H9 (cell line): ENCODE measurements around the gene EDEM1. TPM values are rescaled to one million over a fixed set of nuclear protein-coding genes. Genes with fewer than 3 reads are reported as not detected.

ENCODE experiments used
- DNase-seq: peaks from one replicate; pipeline ENCODE4 v3.0.0-alpha.2; 2017
- H2AFZ ChIP-seq: one replicate; pipeline ENCODE4 v1.6.1; 2013; ENCODE audit warnings: mild to moderate bottlenecking, low read length, control low read depth, moderate library complexity
- H2AK5ac ChIP-seq: 2 replicates; pipeline ENCODE4 v1.6.1; 2013; ENCODE audit warnings: low read length, control low read depth, mixed read lengths; ENCODE audit not compliant: insufficient read length
- H2BK120ac ChIP-seq: one replicate; pipeline ENCODE4 v1.6.1; 2013; ENCODE audit warnings: low read depth, mild to moderate bottlenecking, low read length, control low read depth, inconsistent platforms; ENCODE audit not compliant: poor library complexity, severe bottlenecking
- H2BK12ac ChIP-seq: 2 replicates; pipeline ENCODE4 v1.6.1; 2013; ENCODE audit warnings: low read length, control low read depth, mixed read lengths, low read depth; ENCODE audit not compliant: insufficient read length
- H2BK15ac ChIP-seq: 2 replicates; pipeline ENCODE4 v1.6.1; 2013; ENCODE audit warnings: low read depth, low read length, control low read depth
- H2BK20ac ChIP-seq: one replicate; pipeline ENCODE4 v1.6.1; 2013; ENCODE audit warnings: low read depth, mild to moderate bottlenecking, low read length, control low read depth, inconsistent platforms; ENCODE audit not compliant: poor library complexity, severe bottlenecking
- H2BK5ac ChIP-seq: 2 replicates; pipeline ENCODE4 v1.6.1; 2013; ENCODE audit warnings: low read length, control low read depth, mixed read lengths; ENCODE audit not compliant: insufficient read length
- H3K14ac ChIP-seq: 2 replicates; pipeline ENCODE4 v1.6.1; 2013; ENCODE audit warnings: low read length, control low read depth; ENCODE audit not compliant: insufficient read depth
- H3K18ac ChIP-seq: 2 replicates; pipeline ENCODE4 v1.6.1; 2013; ENCODE audit warnings: low read depth, mild to moderate bottlenecking, mixed read lengths, low read length, control low read depth; ENCODE audit not compliant: insufficient read length
- H3K23ac ChIP-seq: 2 replicates; pipeline ENCODE4 v1.6.1; 2013; ENCODE audit warnings: low read length, control low read depth, mixed read lengths, low read depth; ENCODE audit not compliant: insufficient read length
- H3K23me2 ChIP-seq: 2 replicates; pipeline ENCODE4 v1.6.1; 2013; ENCODE audit warnings: low read depth, mild to moderate bottlenecking, mixed read lengths, low read length, control low read depth; ENCODE audit not compliant: insufficient read length, poor library complexity, severe bottlenecking
- H3K27ac ChIP-seq: 2 replicates; pipeline ENCODE4 v1.5.1; 2013; ENCODE audit warnings: low read length, control low read depth, mixed read lengths, low read depth; ENCODE audit not compliant: insufficient read length
- H3K27me3 ChIP-seq: 2 replicates; pipeline ENCODE4 v1.6.1; 2013; ENCODE audit warnings: low read length, control low read depth, inconsistent platforms; ENCODE audit not compliant: insufficient read depth
- H3K4ac ChIP-seq: 2 replicates; pipeline ENCODE4 v1.6.1; 2013; ENCODE audit warnings: low read depth, mild to moderate bottlenecking, control low read depth, inconsistent platforms, low read length, moderate library complexity
- H3K4me1 ChIP-seq: 2 replicates; pipeline ENCODE4 v1.6.1; 2013; ENCODE audit warnings: low read length, control low read depth, inconsistent platforms; ENCODE audit not compliant: insufficient read depth
- H3K4me2 ChIP-seq: 2 replicates; pipeline ENCODE4 v1.6.1; 2013; ENCODE audit warnings: low read length, control low read depth, mixed read lengths; ENCODE audit not compliant: insufficient read length, insufficient read depth
- H3K56ac ChIP-seq: 2 replicates; pipeline ENCODE4 v1.6.1; 2013; ENCODE audit warnings: low read depth, mild to moderate bottlenecking, mixed read lengths, low read length, control low read depth; ENCODE audit not compliant: insufficient read length
- H3K79me1 ChIP-seq: 2 replicates; pipeline ENCODE4 v1.6.1; 2013; ENCODE audit warnings: low read depth, mild to moderate bottlenecking, moderate library complexity, low read length, control low read depth, inconsistent platforms; ENCODE audit not compliant: insufficient read depth, poor library complexity, severe bottlenecking
- H3K79me2 ChIP-seq: 2 replicates; pipeline ENCODE4 v1.6.1; 2013; ENCODE audit warnings: low read length, control low read depth, inconsistent platforms; ENCODE audit not compliant: insufficient read depth
- H3K9ac ChIP-seq: 2 replicates; pipeline ENCODE4 v1.6.1; 2013; ENCODE audit warnings: low read length, control low read depth, mixed read lengths; ENCODE audit not compliant: insufficient read length; ENCODE audit errors: extremely low read depth
- H3K9me3 ChIP-seq: one replicate; pipeline ENCODE4 v1.6.1; 2013; ENCODE audit warnings: low read depth, low read length, inconsistent platforms; ENCODE audit not compliant: control insufficient read depth
- H3T11ph ChIP-seq: one replicate; pipeline ENCODE4 v1.6.1; 2013; ENCODE audit warnings: mild to moderate bottlenecking, low read length, control low read depth, inconsistent platforms
- H4K20me1 ChIP-seq: one replicate; pipeline ENCODE4 v1.6.1; 2013; ENCODE audit not compliant: control insufficient read depth, insufficient read length, insufficient read depth
- H4K5ac ChIP-seq: 2 replicates; pipeline ENCODE4 v1.6.1; 2013; ENCODE audit warnings: low read depth, mild to moderate bottlenecking, mixed read lengths, low read length, control low read depth; ENCODE audit not compliant: insufficient read length
- H4K8ac ChIP-seq: replicated peaks from 2 replicates; pipeline ENCODE4 v1.6.1; 2013; ENCODE audit warnings: low read length, control low read depth, mixed read lengths, low read depth; ENCODE audit not compliant: insufficient read length
- H4K91ac ChIP-seq: 2 replicates; pipeline ENCODE4 v1.6.1; 2013; ENCODE audit warnings: low read depth, mild to moderate bottlenecking, moderate library complexity, mixed read lengths, low read length, control low read depth; ENCODE audit not compliant: insufficient read length
- H3K27ac Mint-ChIP-seq, 3 experiments: 2 replicates in 2 of 3; 3 replicates in 1 of 3; pipeline ENCODE4 v1.8.0; 2020 to 2021; ENCODE audit warnings: mixed read lengths in 3 of 3, mild to moderate bottlenecking in 1 of 3, moderate library complexity in 1 of 3
- H3K27me3 Mint-ChIP-seq: 2 replicates; pipeline ENCODE4 v1.8.0; 2021; ENCODE audit warnings: low read depth, mild to moderate bottlenecking, moderate library complexity, mixed read lengths
- H3K36me3 Mint-ChIP-seq, 3 experiments: 2 replicates in 2 of 3; 3 replicates in 1 of 3; pipeline ENCODE4 v1.8.0; 2020 to 2021; ENCODE audit warnings: low read depth in 3 of 3, mixed read lengths in 3 of 3; ENCODE audit not compliant: insufficient read depth in 1 of 3
- H3K4me1 Mint-ChIP-seq, 2 experiments: 2 replicates each; pipeline ENCODE4 v1.8.0; 2020; ENCODE audit warnings: mixed read lengths in 2 of 2
- H3K4me3 Mint-ChIP-seq, 2 experiments: 2 replicates in 1 of 2; 3 replicates in 1 of 2; pipeline ENCODE4 v1.8.0; 2020 to 2021; ENCODE audit warnings: mild to moderate bottlenecking in 2 of 2, mixed read lengths in 2 of 2, moderate library complexity in 1 of 2
- H3K9me3 Mint-ChIP-seq, 2 experiments: 2 replicates in 1 of 2; 3 replicates in 1 of 2; pipeline ENCODE4 v1.8.0; 2020; ENCODE audit warnings: mild to moderate bottlenecking in 2 of 2, mixed read lengths in 2 of 2, moderate library complexity in 1 of 2
- CTCF ChIP-seq: fragments of 200-600 bp; sonication (generic); conservative IDR thresholded peaks from 3 replicates; pipeline ENCODE4 v1.8.0; 2021; ENCODE audit warnings: antibody characterized with exemption, mild to moderate bottlenecking
- WGBS: extraction: QIAGEN DNeasy Blood & Tissue Kit; methylation state at CpG from one replicate; pipeline ENCODE4 v1.1.7; 2013; ENCODE audit warnings: missing lambda C conversion rate, low lambda C conversion rate, mixed read lengths; ENCODE audit not compliant: insufficient read length; ENCODE audit errors: extremely low coverage; 5-methylcytosine and 5-hydroxymethylcytosine counted together
- total RNA-seq: library from RNA; stranded (reverse); gene quantifications from 2 replicates; pipeline ENCODE4 v1.2.1, GENCODE V29; 2021

Gene EDEM1
- total RNA-seq, 1 experiment from 2014 or later: 11.7 TPM

GRCh38 chr3:5219216-5219615, 31.7 kb downstream of the EDEM1 start:
- Histone ChIP-seq H3K4ac (no peak overlapping the region), H4K91ac (no peak overlapping the region), H2AK5ac (no peak overlapping the region), H2BK15ac (no peak overlapping the region), H3K23ac (no peak overlapping the region), H2AFZ (no peak overlapping the region), H3K79me2 (no peaks in the 10 kb centered on the region), H2BK5ac (no peak overlapping the region), H2BK20ac (no peak overlapping the region), H3K56ac (no peak overlapping the region), H4K8ac (no peak overlapping the region), H3K9ac (no peak overlapping the region), H2BK120ac (no peak overlapping the region), H3K4me2 (no peak overlapping the region), H3K18ac (no peak overlapping the region), H3T11ph (no peak overlapping the region), H3K23me2 (no peaks in the 10 kb centered on the region), H3K79me1 (no peaks in the 10 kb centered on the region), H3K9me3 (no peaks in the 10 kb centered on the region), H3K4me1 (no peaks in the 10 kb centered on the region; the same call in 1 of the 2 replicates), H3K27ac (no peak overlapping the region), H3K27me3 (no peaks in the 10 kb centered on the region), H4K5ac (no peak overlapping the region), H3K14ac (no peak overlapping the region), H2BK12ac (no peak overlapping the region), H4K20me1 (no peaks in the 10 kb centered on the region)
- no peak for TF ChIP-seq CTCF
- Mint-ChIP-seq H3K4me3 (peak overlapping the region in 1 of 2 experiments; percentile 15; a peak in 1 of 5 replicates), H3K27me3 (no peaks in the 10 kb centered on the region), H3K36me3 (peaks cover 25 to 29% (median 29%) of the 10 kb centered on the region in 3 experiments), H3K4me1 (peaks cover 34 to 54% of the 10 kb centered on the region in 2 experiments), H3K27ac (peak overlapping the region; percentile 65 to 98 (median 89)), H3K9me3 (no peaks in the 10 kb centered on the region; a peak in 1 of 5 replicates)
- DNase-seq: no peak
- no CpG with 5 or more reads among the region's 4 CpGs for WGBS
